SK-N-SH (cell line): ENCODE data around the gene AFAP1. TPM values are rescaled to one million over a fixed set of nuclear protein-coding genes. Genes with fewer than 3 reads are reported as not detected.

Experiments
- CTCF ChIA-PET: fragments of 300-600, 350-600 bp; formaldehyde crosslinking; extraction: SDS; loops from one replicate; lab custom pipeline; 2021; lab: Yijun Ruan, JAX
- POLR2A ChIA-PET: fragments of 350-600 bp; sonication (Branson Sonifier 250); formaldehyde crosslinking; extraction: SDS; loops from one replicate; lab custom pipeline; 2020; ENCODE audit warnings: antibody characterized with exemption, inconsistent platforms; lab: Yijun Ruan, JAX
- DNase-seq: peaks from one replicate; pipeline ENCODE4 v3.0.0; 2012
- H2AFZ ChIP-seq: fragments of 200-600 bp; sonication (generic); 2 replicates; pipeline ENCODE4 v1.8.1; 2016; ENCODE audit warnings: antibody characterized with exemption, mild to moderate bottlenecking, low read depth
- H3F3A ChIP-seq: fragments of 200-600 bp; sonication (generic); replicated peaks from 2 replicates; pipeline ENCODE3; 2016; ENCODE audit warnings: antibody characterized with exemption, mild to moderate bottlenecking; ENCODE audit not compliant: insufficient read depth
- H3K27ac ChIP-seq, 2 experiments: fragments of 200-500 bp in 1 of 2; fragments of 200-600 bp in 1 of 2; sonication (Bioruptor generic) in 1 of 2; sonication (generic), shearing (Covaris generic) in 1 of 2; 2 replicates each; pipeline versions ENCODE4 v1.5.1 to v1.6.1; 2014 to 2016; ENCODE audit warnings: low read depth in 2 of 2, inconsistent platforms in 1 of 2, low read length in 1 of 2, mild to moderate bottlenecking in 1 of 2, mixed read lengths in 1 of 2
- H3K27me3 ChIP-seq: fragments of 200-600 bp; sonication (generic), shearing (Covaris generic); 2 replicates; pipeline ENCODE4 v1.6.1; 2016; ENCODE audit warnings: mixed run types; ENCODE audit not compliant: insufficient read depth
- H3K36me3 ChIP-seq, 2 experiments: fragments of 200-500 bp in 1 of 2; fragments of 200-600 bp in 1 of 2; sonication (Bioruptor generic) in 1 of 2; sonication (generic) in 1 of 2; replicated peaks in 1 of 2; 2 replicates each; pipeline versions ENCODE3 to v1.5.1; 2014 to 2016; ENCODE audit warnings: low read length in 1 of 2, mild to moderate bottlenecking in 1 of 2; ENCODE audit not compliant: insufficient read depth in 2 of 2, control insufficient read depth in 1 of 2
- H3K4me1 ChIP-seq, 2 experiments: fragments of 200-500 bp in 1 of 2; fragments of 200-600 bp in 1 of 2; sonication (Bioruptor generic) in 1 of 2; sonication (generic), shearing (Covaris generic) in 1 of 2; 2 replicates each; pipeline versions ENCODE4 v1.5.1 to v1.6.1; 2014 to 2016; ENCODE audit warnings: low read depth in 1 of 2, low read length in 1 of 2, mixed run types in 1 of 2; ENCODE audit not compliant: insufficient read depth in 2 of 2, control insufficient read depth in 1 of 2
- H3K4me2 ChIP-seq: fragments of 200-600 bp; sonication (generic), shearing (Covaris generic); 2 replicates; pipeline ENCODE4 v1.6.1; 2017; ENCODE audit warnings: mixed run types
- H3K4me3 ChIP-seq, 2 experiments: fragments of 200-500 bp in 1 of 2; fragments of 200-600 bp in 1 of 2; sonication (Bioruptor generic) in 1 of 2; sonication (generic), shearing (Covaris generic) in 1 of 2; 2 replicates each; pipeline versions ENCODE4 v1.5.1 to v1.8.1; 2014 to 2016; ENCODE audit warnings: low read depth in 2 of 2, inconsistent platforms in 1 of 2, low read length in 1 of 2, mild to moderate bottlenecking in 1 of 2, mixed read lengths in 1 of 2, moderate library complexity in 1 of 2
- H3K79me2 ChIP-seq: fragments of 200-600 bp; sonication (generic); 2 replicates; pipeline ENCODE4 v1.8.1; 2017; ENCODE audit warnings: mild to moderate bottlenecking; ENCODE audit not compliant: insufficient read depth
- H3K9ac ChIP-seq: fragments of 200-600 bp; sonication (generic); 2 replicates; pipeline ENCODE4 v1.6.1; 2017; ENCODE audit warnings: mixed run types
- H3K9me2 ChIP-seq: fragments of 200-600 bp; sonication (generic); 2 replicates; pipeline ENCODE4 v1.6.1; 2017; ENCODE audit warnings: mixed run types
- H3K9me3 ChIP-seq: fragments of 200-600 bp; sonication (generic); 2 replicates; pipeline ENCODE4 v1.6.1; 2017; ENCODE audit warnings: mixed run types, mild to moderate bottlenecking, moderate library complexity
- H4K20me1 ChIP-seq: fragments of 200-600 bp; sonication (generic); 2 replicates; pipeline ENCODE4 v1.6.1; 2017; ENCODE audit warnings: mild to moderate bottlenecking, mixed run types; ENCODE audit not compliant: insufficient read depth
- CTCF ChIP-seq: fragments of 200-600 bp; sonication (generic); IDR thresholded peaks from 2 replicates; pipeline ENCODE4 v1.6.1; 2017; ENCODE audit warnings: antibody characterized with exemption, mild to moderate bottlenecking, moderate library complexity
- ELF1 ChIP-seq: IDR thresholded peaks from 2 replicates; pipeline ENCODE4 v1.4.0; 2012
- FOXM1 ChIP-seq: IDR thresholded peaks from 2 replicates; pipeline ENCODE4 v1.4.0; 2012; ENCODE audit warnings: low read depth, mild to moderate bottlenecking
- GABPA ChIP-seq: IDR thresholded peaks from 2 replicates; pipeline ENCODE4 v1.4.0; 2012; ENCODE audit warnings: low read depth, mild to moderate bottlenecking
- GATA2 ChIP-seq: sonication (generic); formaldehyde crosslinking; IDR thresholded peaks from 2 replicates; pipeline ENCODE4 v1.5.0; 2020; ENCODE audit warnings: mild to moderate bottlenecking, missing genetic modification reagents
- IRF3 ChIP-seq: fragments of 150-350 bp; IDR thresholded peaks from 2 replicates; pipeline ENCODE4 v1.6.1; 2016; ENCODE audit warnings: mild to moderate bottlenecking, low read depth, low read length
- MXI1 ChIP-seq: IDR thresholded peaks from 2 replicates; pipeline ENCODE4 v1.6.1; 2012; ENCODE audit warnings: mild to moderate bottlenecking, low read depth, low read length, improper control_type of control experiment
- NFIC ChIP-seq: IDR thresholded peaks from 2 replicates; pipeline ENCODE4 v1.4.0; 2012; ENCODE audit warnings: borderline replicate concordance
- NRF1 ChIP-seq: IDR thresholded peaks from 2 replicates; pipeline ENCODE4 v1.6.1; 2012; ENCODE audit warnings: low read depth, mild to moderate bottlenecking, low read length
- RAD21 ChIP-seq: IDR thresholded peaks from 2 replicates; pipeline ENCODE4 v1.6.1; 2012; ENCODE audit warnings: mild to moderate bottlenecking, low read length
- RCOR1 ChIP-seq: fragments of 150-350 bp; IDR thresholded peaks from 2 replicates; pipeline ENCODE4 v1.6.1; 2017; ENCODE audit warnings: antibody characterized with exemption, low read length
- REST ChIP-seq: IDR thresholded peaks from 2 replicates; pipeline ENCODE4 v1.6.1; 2012; ENCODE audit warnings: mild to moderate bottlenecking, low read depth, low read length, moderate library complexity
- RXRA ChIP-seq: IDR thresholded peaks from 2 replicates; pipeline ENCODE4 v1.4.0; 2012; ENCODE audit warnings: low read depth, mild to moderate bottlenecking, borderline replicate concordance
- SMC3 ChIP-seq: IDR thresholded peaks from 2 replicates; pipeline ENCODE4 v1.6.1; 2012; ENCODE audit warnings: low read depth, low read length, improper control_type of control experiment
- TEAD4 ChIP-seq: IDR thresholded peaks from 2 replicates; pipeline ENCODE4 v1.4.0; 2012; ENCODE audit warnings: mild to moderate bottlenecking, borderline replicate concordance; ENCODE audit not compliant: insufficient read depth
- YY1 ChIP-seq: IDR thresholded peaks from 2 replicates; pipeline ENCODE4 v1.4.0; 2012; ENCODE audit warnings: low read depth, mild to moderate bottlenecking
- whole genome bisulfite sequencing: methylation state at CpG from one replicate; pipeline ENCODE4 v1.1.6; 2017; ENCODE audit warnings: low lambda C conversion rate; 5-methylcytosine and 5-hydroxymethylcytosine counted together
- polyA plus RNA-seq, 3 experiments: library from polyadenylated mRNA; depleted of rRNA; stranded (reverse); fragments of >200 nt; gene quantifications; 2 replicates each; pipeline ENCODE4 v1.2.3, GENCODE V29; 2012
- TF ChIP-seq, protein P1 (sequence below): IDR thresholded peaks from 2 replicates; pipeline ENCODE4 v1.4.0; 2012; ENCODE audit warnings: low read depth
- TF ChIP-seq, protein P2 (sequence below): IDR thresholded peaks from 2 replicates; pipeline ENCODE4 v1.4.0; 2012; ENCODE audit warnings: low read depth, borderline replicate concordance

Gene AFAP1
- polyA plus RNA-seq, 1 of the 3 experiments (the other 2 are of a cell fraction), result 67.9 TPM

DNA sequence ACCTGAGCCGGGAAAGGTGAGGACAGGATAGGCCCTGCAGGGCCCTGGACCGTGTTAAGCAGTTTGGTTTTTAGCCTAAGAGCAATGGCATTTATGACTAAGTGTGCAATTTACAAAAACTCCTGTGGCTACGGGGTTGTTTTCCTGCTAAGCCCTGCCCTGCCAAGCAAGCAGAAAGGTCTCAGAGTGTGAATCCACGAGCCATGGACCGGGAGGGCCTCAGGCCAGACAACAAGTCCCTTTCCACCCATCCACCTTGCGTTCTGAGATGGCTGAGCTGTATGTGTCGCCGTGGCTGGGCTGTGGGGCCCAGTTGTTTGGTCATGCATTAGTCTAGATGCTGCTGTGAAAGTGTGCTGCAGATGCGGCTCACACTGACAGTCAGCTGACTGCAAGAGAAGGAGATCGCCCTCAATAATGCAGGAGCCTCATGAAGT lies 33.9 kb upstream of the AFAP1 start:
- CTCF ChIA-PET, result interaction anchor here (1.0 kb wide), 1 partner anchor 169 kb away, joined by 3 read pairs; no protein-coding TSS in a partner anchor
- H3K27ac ChIP-seq, result 0 out of 4 replicates have a peak overlapping the region, but pooled peaks of 1 of the 2 experiments have one; percentile 2
- no peak overlapping the region for H3K9ac ChIP-seq
- no peaks in the 10 kb centered on the region for H3K9me2 ChIP-seq
- no peak for DNase-seq
- H3K4me2 ChIP-seq, result no peak overlapping the region
- no peak overlapping the region for H3K4me3 ChIP-seq
- peaks cover 10% of the 10 kb centered on the region; the same call in 1 of the 2 replicates for H3K79me2 ChIP-seq
- H3K36me3 ChIP-seq, result no peaks in the 10 kb centered on the region
- TF ChIP-seq RCOR1 (no peak), GATA2 (no peak), IRF3 (no peak), TEAD4 (no peak), REST (no peak), RAD21 (no peak)
- H4K20me1 ChIP-seq, result no peaks in the 10 kb centered on the region
- POLR2A ChIA-PET, result no interaction called here
- H3K4me1 ChIP-seq, result peaks cover 21 to 24% of the 10 kb centered on the region in 2 experiments; a peak in 3 of 4 replicates
- peaks cover 21% of the 10 kb centered on the region for H3F3A ChIP-seq
- WGBS, result 76% methylated on average over 10 of the region's 10 CpGs
- H2AFZ ChIP-seq, result no peak overlapping the region
- no peaks in the 10 kb centered on the region for H3K9me3 ChIP-seq
- no peaks in the 10 kb centered on the region for H3K27me3 ChIP-seq

DNA sequence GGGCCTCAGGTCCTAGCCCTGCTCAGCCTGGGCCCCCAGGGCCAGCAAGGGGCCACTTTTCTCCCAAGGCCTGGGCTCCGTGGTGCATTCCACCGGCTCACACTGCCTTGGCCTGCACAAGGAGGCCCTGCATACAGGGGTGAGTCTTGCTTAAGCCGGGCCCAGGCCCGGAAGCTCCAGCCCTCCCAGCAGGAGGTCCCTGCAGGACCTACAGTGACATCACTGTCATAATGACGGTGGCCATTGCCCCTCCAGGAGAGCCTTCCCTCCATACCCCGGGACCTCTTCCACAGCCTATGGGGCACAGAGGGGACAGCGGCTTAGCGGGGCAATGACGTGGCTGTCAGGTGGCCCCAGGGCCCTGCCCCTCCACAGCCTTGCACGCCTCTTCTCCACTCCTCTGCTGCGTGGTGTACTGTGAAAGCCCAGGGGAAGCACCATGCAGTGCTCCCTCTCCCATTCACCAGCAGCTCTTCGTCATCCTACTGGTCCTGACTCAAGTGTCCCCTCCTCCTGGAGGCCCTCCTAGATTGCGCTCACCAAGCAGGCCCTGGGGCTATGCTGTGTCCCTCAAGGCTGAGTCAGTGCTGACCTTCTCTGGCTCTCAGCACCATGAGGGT lies 32.3 kb upstream of the AFAP1 start:
- H3K9me3 ChIP-seq, result no peaks in the 10 kb centered on the region
- H3K36me3 ChIP-seq, result no peaks in the 10 kb centered on the region
- no peak overlapping the region for H3K4me3 ChIP-seq
- H3F3A ChIP-seq, result peaks cover 21% of the 10 kb centered on the region
- H4K20me1 ChIP-seq, result no peaks in the 10 kb centered on the region
- no peak overlapping the region for H3K4me2 ChIP-seq
- H3K9ac ChIP-seq, result no peak overlapping the region
- no peak overlapping the region for H3K27ac ChIP-seq
- H2AFZ ChIP-seq, result no peak overlapping the region
- DNase-seq, result no peak
- peaks cover 20 to 31% of the 10 kb centered on the region in 2 experiments; a peak in 3 of 4 replicates for H3K4me1 ChIP-seq
- H3K9me2 ChIP-seq, result no peaks in the 10 kb centered on the region
- peaks cover 10% of the 10 kb centered on the region; the same call in 1 of the 2 replicates for H3K79me2 ChIP-seq
- 94% methylated on average over 3 of the region's 13 CpGs for WGBS
- CTCF ChIA-PET, result interaction anchor here (0.9 kb wide), 1 partner anchor 13 kb away, joined by 3 read pairs; no protein-coding TSS in a partner anchor
- no peaks in the 10 kb centered on the region for H3K27me3 ChIP-seq
- POLR2A ChIA-PET, result no interaction called here
- no peak for TF ChIP-seq SMC3
- TF ChIP-seq YY1, result no peak
- no peak for TF ChIP-seq MXI1
- TF ChIP-seq FOXM1, result no peak
- TF ChIP-seq, protein P1, sequence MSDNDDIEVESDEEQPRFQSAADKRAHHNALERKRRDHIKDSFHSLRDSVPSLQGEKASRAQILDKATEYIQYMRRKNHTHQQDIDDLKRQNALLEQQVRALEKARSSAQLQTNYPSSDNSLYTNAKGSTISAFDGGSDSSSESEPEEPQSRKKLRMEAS, result no peak
- TF ChIP-seq IRF3, result no peak
- no peak for TF ChIP-seq RXRA
- no peak for TF ChIP-seq GABPA
- no peak for TF ChIP-seq ELF1
- no peak for TF ChIP-seq NFIC
- no peak for TF ChIP-seq NRF1
- TF ChIP-seq CTCF, result no peak
- TF ChIP-seq, protein P2, sequence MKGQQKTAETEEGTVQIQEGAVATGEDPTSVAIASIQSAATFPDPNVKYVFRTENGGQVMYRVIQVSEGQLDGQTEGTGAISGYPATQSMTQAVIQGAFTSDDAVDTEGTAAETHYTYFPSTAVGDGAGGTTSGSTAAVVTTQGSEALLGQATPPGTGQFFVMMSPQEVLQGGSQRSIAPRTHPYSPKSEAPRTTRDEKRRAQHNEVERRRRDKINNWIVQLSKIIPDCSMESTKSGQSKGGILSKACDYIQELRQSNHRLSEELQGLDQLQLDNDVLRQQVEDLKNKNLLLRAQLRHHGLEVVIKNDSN, result no peak
